Neuron (in vitro differentiated cells): ENCODE data around the gene IFT57.

Experiments
- H2AFZ ChIP-seq: one replicate; pipeline ENCODE4 v1.6.1; 2013; ENCODE audit warnings: low read depth, mild to moderate bottlenecking, inconsistent platforms, low read length, moderate library complexity
- H3K27me3 ChIP-seq: one replicate; pipeline ENCODE4 v1.6.1; 2013; ENCODE audit warnings: low read length; ENCODE audit not compliant: insufficient read depth
- H3K36me3 ChIP-seq: one replicate; pipeline ENCODE4 v1.6.1; 2013; ENCODE audit warnings: low read length; ENCODE audit not compliant: insufficient read depth
- H3K4me1 ChIP-seq: one replicate; pipeline ENCODE4 v1.6.1; 2013; ENCODE audit warnings: low read length; ENCODE audit not compliant: insufficient read depth
- H3K4me3 ChIP-seq: 2 replicates; pipeline ENCODE4 v1.5.1; 2013; ENCODE audit warnings: mild to moderate bottlenecking, low read length, moderate library complexity
- H3K9me3 ChIP-seq: one replicate; pipeline ENCODE4 v1.6.1; 2013; ENCODE audit warnings: low read length

The IFT57 gene

GRCh38 chr3:108146139-108146538 lies 76.1 kb downstream of the IFT57 start:
- no peaks in the 10 kb centered on the region for H3K9me3 ChIP-seq
- H3K36me3 ChIP-seq, result no peaks in the 10 kb centered on the region
- H3K27me3 ChIP-seq, result no peaks in the 10 kb centered on the region
- peaks cover 4% of the 10 kb centered on the region for H3K4me1 ChIP-seq
- H3K4me3 ChIP-seq, result no peak overlapping the region
- H2AFZ ChIP-seq, result no peak overlapping the region

GRCh38 chr3:108145578-108145977 lies 76.6 kb downstream of the IFT57 start:
- Histone ChIP-seq H3K27me3 (no peaks in the 10 kb centered on the region), H2AFZ (no peak overlapping the region), H3K4me1 (peaks cover 4% of the 10 kb centered on the region), H3K4me3 (no peak overlapping the region), H3K9me3 (no peaks in the 10 kb centered on the region), H3K36me3 (no peaks in the 10 kb centered on the region)

- Histone ChIP-seq H3K4me3 (no peak overlapping the region), H3K27me3 (no peaks in the 10 kb centered on the region), H3K36me3 (no peaks in the 10 kb centered on the region), H3K4me1 (peaks cover 1% of the 10 kb centered on the region), H2AFZ (no peak overlapping the region), H3K9me3 (no peaks in the 10 kb centered on the region)
Measured at GRCh38 chr3:108137460-108137814, 84.8 kb downstream of the IFT57 start.

GRCh38 chr3:108136561-108137459 lies 85.4 kb downstream of the IFT57 start:
- no peak overlapping the region for H2AFZ ChIP-seq
- no peaks in the 10 kb centered on the region for H3K9me3 ChIP-seq
- no peaks in the 10 kb centered on the region for H3K27me3 ChIP-seq
- peaks cover 8% of the 10 kb centered on the region for H3K4me1 ChIP-seq
- no peak overlapping the region for H3K4me3 ChIP-seq
- H3K36me3 ChIP-seq, result no peaks in the 10 kb centered on the region

- Histone ChIP-seq H3K4me3 (no peak overlapping the region), H3K27me3 (no peaks in the 10 kb centered on the region), H3K9me3 (no peaks in the 10 kb centered on the region), H3K4me1 (peaks cover 16% of the 10 kb centered on the region), H3K36me3 (no peaks in the 10 kb centered on the region), H2AFZ (no peak overlapping the region)
Measured at GRCh38 chr3:108134555-108134880, 87.7 kb downstream of the IFT57 start.

GRCh38 chr3:108133858-108134554 lies 88.2 kb downstream of the IFT57 start:
- Histone ChIP-seq H3K9me3 (no peaks in the 10 kb centered on the region), H3K36me3 (no peaks in the 10 kb centered on the region), H3K27me3 (no peaks in the 10 kb centered on the region), H3K4me1 (peaks cover 16% of the 10 kb centered on the region), H2AFZ (no peak overlapping the region), H3K4me3 (no peak overlapping the region)

- H3K9me3 ChIP-seq, result no peaks in the 10 kb centered on the region
- peaks cover 16% of the 10 kb centered on the region for H3K4me1 ChIP-seq
- H3K4me3 ChIP-seq, result no peak overlapping the region
- no peak overlapping the region for H2AFZ ChIP-seq
- no peaks in the 10 kb centered on the region for H3K36me3 ChIP-seq
- H3K27me3 ChIP-seq, result no peaks in the 10 kb centered on the region
Measured at GRCh38 chr3:108133048-108133369, 89.2 kb downstream of the IFT57 start.

- no peaks in the 10 kb centered on the region for H3K9me3 ChIP-seq
- H3K4me1 ChIP-seq, result peaks cover 16% of the 10 kb centered on the region
- H3K27me3 ChIP-seq, result no peaks in the 10 kb centered on the region
- H3K36me3 ChIP-seq, result no peaks in the 10 kb centered on the region
- H2AFZ ChIP-seq, result no peak overlapping the region
- no peak overlapping the region for H3K4me3 ChIP-seq
Measured at GRCh38 chr3:108131475-108132134, 90.6 kb downstream of the IFT57 start.

GRCh38 chr3:108130701-108131474 lies 91.3 kb downstream of the IFT57 start:
- no peaks in the 10 kb centered on the region for H3K36me3 ChIP-seq
- H2AFZ ChIP-seq, result no peak overlapping the region
- H3K9me3 ChIP-seq, result no peaks in the 10 kb centered on the region
- peaks cover 20% of the 10 kb centered on the region for H3K4me1 ChIP-seq
- H3K4me3 ChIP-seq, result no peak overlapping the region
- H3K27me3 ChIP-seq, result no peaks in the 10 kb centered on the region

GRCh38 chr3:108130236-108130635 lies 92.0 kb downstream of the IFT57 start:
- no peak overlapping the region for H2AFZ ChIP-seq
- H3K4me1 ChIP-seq, result peaks cover 25% of the 10 kb centered on the region
- no peak overlapping the region for H3K4me3 ChIP-seq
- H3K9me3 ChIP-seq, result no peaks in the 10 kb centered on the region
- no peaks in the 10 kb centered on the region for H3K27me3 ChIP-seq
- H3K36me3 ChIP-seq, result no peaks in the 10 kb centered on the region

- no peaks in the 10 kb centered on the region for H3K27me3 ChIP-seq
Measured at GRCh38 chr3:108127301-108127988, 94.8 kb downstream of the IFT57 start.

GRCh38 chr3:108126348-108126747 lies 95.9 kb downstream of the IFT57 start:
- Histone ChIP-seq H3K36me3 (no peaks in the 10 kb centered on the region), H3K27me3 (no peaks in the 10 kb centered on the region), H3K4me3 (no peak overlapping the region), H3K9me3 (no peaks in the 10 kb centered on the region), H2AFZ (no peak overlapping the region), H3K4me1 (peaks cover 33% of the 10 kb centered on the region)

More at GRCh38 chr3:108127301-108127988, 94.8 kb downstream of the IFT57 start:
- peaks cover 44% of the 10 kb centered on the region for H3K4me1 ChIP-seq
- no peak overlapping the region for H2AFZ ChIP-seq
- no peaks in the 10 kb centered on the region for H3K36me3 ChIP-seq
- H3K4me3 ChIP-seq, result no peak overlapping the region
- H3K9me3 ChIP-seq, result no peaks in the 10 kb centered on the region
